ENCODE data around the gene TTLL9. TPM values are rescaled to one million over a fixed set of nuclear protein-coding genes. Genes with fewer than 3 reads are reported as not detected.
"Not testable (repeated sequence)": the region's sequence is repeated elsewhere in the genome, so short reads cannot be mapped to it uniquely, and the experiment has no call there.

TTLL9 gene
- total RNA-seq, 1 donor from 2014 or later: 2.4 TPM

- TF ChIP-seq, protein P1, sequence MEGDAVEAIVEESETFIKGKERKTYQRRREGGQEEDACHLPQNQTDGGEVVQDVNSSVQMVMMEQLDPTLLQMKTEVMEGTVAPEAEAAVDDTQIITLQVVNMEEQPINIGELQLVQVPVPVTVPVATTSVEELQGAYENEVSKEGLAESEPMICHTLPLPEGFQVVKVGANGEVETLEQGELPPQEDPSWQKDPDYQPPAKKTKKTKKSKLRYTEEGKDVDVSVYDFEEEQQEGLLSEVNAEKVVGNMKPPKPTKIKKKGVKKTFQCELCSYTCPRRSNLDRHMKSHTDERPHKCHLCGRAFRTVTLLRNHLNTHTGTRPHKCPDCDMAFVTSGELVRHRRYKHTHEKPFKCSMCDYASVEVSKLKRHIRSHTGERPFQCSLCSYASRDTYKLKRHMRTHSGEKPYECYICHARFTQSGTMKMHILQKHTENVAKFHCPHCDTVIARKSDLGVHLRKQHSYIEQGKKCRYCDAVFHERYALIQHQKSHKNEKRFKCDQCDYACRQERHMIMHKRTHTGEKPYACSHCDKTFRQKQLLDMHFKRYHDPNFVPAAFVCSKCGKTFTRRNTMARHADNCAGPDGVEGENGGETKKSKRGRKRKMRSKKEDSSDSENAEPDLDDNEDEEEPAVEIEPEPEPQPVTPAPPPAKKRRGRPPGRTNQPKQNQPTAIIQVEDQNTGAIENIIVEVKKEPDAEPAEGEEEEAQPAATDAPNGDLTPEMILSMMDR (IDR thresholded peaks at IDR 0.05; ENCODE audit: unreplicated experiment): no peak
- H3K4me1 Mint-ChIP-seq (ENCODE audit: low read depth): peaks cover 2% of the 10 kb centered on the region
- H3K27me3 Mint-ChIP-seq: peaks cover 26% of the 10 kb centered on the region
- no peak overlapping the region for H3K4me3 Mint-ChIP-seq (ENCODE audit: low read depth)
- H3K27ac Mint-ChIP-seq: no peak overlapping the region
- H3K9me3 Mint-ChIP-seq (ENCODE audit: low read depth): no peaks in the 10 kb centered on the region
- no peak for DNase-seq (ENCODE audit: low spot score, unreplicated experiment)
- H3K36me3 Mint-ChIP-seq (ENCODE audit: insufficient read depth): no peaks in the 10 kb centered on the region
Measured at GRCh38 chr20:31924561-31924960, 54.1 kb downstream of the TTLL9 start.

- peaks cover 2% of the 10 kb centered on the region for H3K4me1 Mint-ChIP-seq (ENCODE audit: low read depth)
- H3K27ac Mint-ChIP-seq: no peak overlapping the region
- DNase-seq (ENCODE audit: low spot score, unreplicated experiment): no peak
- H3K4me3 Mint-ChIP-seq (ENCODE audit: low read depth): no peak overlapping the region
- TF ChIP-seq, protein P1 (IDR thresholded peaks at IDR 0.05; ENCODE audit: unreplicated experiment): no peak
- no peaks in the 10 kb centered on the region for H3K36me3 Mint-ChIP-seq (ENCODE audit: insufficient read depth)
- no peaks in the 10 kb centered on the region for H3K9me3 Mint-ChIP-seq (ENCODE audit: low read depth)
- H3K27me3 Mint-ChIP-seq: peaks cover 24% of the 10 kb centered on the region
Measured at GRCh38 chr20:31925631-31926030, 55.2 kb downstream of the TTLL9 start.

- Mint-ChIP-seq H3K27me3 (peaks cover 31% of the 10 kb centered on the region), H3K4me3 (ENCODE audit: low read depth) (no peak overlapping the region), H3K36me3 (ENCODE audit: insufficient read depth) (no peaks in the 10 kb centered on the region), H3K27ac (no peak overlapping the region), H3K9me3 (ENCODE audit: low read depth) (no peaks in the 10 kb centered on the region), H3K4me1 (ENCODE audit: low read depth) (peaks cover 2% of the 10 kb centered on the region)
- TF ChIP-seq, protein P1 (IDR thresholded peaks at IDR 0.05; ENCODE audit: unreplicated experiment): no peak
- no peak for DNase-seq (ENCODE audit: low spot score, unreplicated experiment)
Measured at GRCh38 chr20:31926493-31926892, 56.1 kb downstream of the TTLL9 start.

- Mint-ChIP-seq H3K4me1 (ENCODE audit: low read depth) (peaks cover 2% of the 10 kb centered on the region), H3K27ac (no peak overlapping the region), H3K4me3 (ENCODE audit: low read depth) (no peak overlapping the region), H3K9me3 (ENCODE audit: low read depth) (no peaks in the 10 kb centered on the region), H3K36me3 (ENCODE audit: insufficient read depth) (no peaks in the 10 kb centered on the region), H3K27me3 (peaks cover 33% of the 10 kb centered on the region)
- TF ChIP-seq, protein P1 (IDR thresholded peaks at IDR 0.05; ENCODE audit: unreplicated experiment): no peak
- no peak for DNase-seq (ENCODE audit: low spot score, unreplicated experiment)
Measured at GRCh38 chr20:31927627-31928159, 57.3 kb downstream of the TTLL9 start.

DNA sequence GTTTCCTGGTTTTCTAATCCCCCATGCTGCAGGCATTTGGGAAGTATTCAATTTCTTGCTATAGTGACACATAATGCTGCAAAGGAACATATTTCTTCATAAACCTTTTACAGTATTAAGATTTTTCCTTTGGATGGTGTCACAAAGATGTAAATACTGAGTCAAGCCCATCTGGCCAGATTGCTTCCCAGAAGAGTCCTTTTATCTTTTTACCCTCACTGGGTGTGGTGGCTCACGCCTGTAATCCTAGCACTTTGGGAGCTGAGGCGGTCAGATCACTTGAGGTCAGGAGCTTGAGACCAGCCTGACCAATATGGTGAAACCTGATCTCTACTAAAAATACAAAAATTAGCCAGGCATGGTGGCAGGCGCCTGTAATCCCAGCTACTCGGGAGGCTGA lies 59.2 kb downstream of the TTLL9 start:
- DNase-seq (ENCODE audit: low spot score, unreplicated experiment); H3K27ac Mint-ChIP-seq; H3K4me3 Mint-ChIP-seq (ENCODE audit: low read depth); H3K9me3 Mint-ChIP-seq (ENCODE audit: low read depth); H3K4me1 Mint-ChIP-seq (ENCODE audit: low read depth); H3K36me3 Mint-ChIP-seq (ENCODE audit: insufficient read depth): not testable (repeated sequence)
- peaks cover 22% of the 10 kb centered on the region for H3K27me3 Mint-ChIP-seq

DNA sequence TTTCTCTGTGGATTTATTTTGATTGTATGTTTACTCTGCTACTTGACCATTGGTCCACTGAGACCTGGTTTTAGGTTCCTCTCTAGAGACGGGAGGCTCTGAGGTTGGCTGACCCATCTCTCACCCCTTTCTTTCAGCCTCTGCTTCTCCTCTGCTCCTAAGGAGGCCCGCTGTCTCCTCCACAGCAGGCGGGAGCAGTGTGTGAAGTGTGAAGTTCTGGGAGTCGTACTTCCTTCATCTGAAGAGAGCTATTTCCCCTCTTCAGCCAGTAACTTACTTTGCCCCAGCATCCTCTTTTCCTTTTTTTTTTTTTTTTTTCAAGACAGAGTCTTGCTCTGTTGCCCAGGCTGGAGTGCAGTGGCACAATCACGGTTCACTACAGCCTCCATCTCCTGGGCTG lies 60.3 kb downstream of the TTLL9 start:
- no peak overlapping the region for H3K4me3 Mint-ChIP-seq (ENCODE audit: low read depth)
- no peak overlapping the region for H3K27ac Mint-ChIP-seq
- no peak for DNase-seq (ENCODE audit: low spot score, unreplicated experiment)
- H3K9me3 Mint-ChIP-seq (ENCODE audit: low read depth): no peaks in the 10 kb centered on the region
- peaks cover 16% of the 10 kb centered on the region for H3K27me3 Mint-ChIP-seq
- TF ChIP-seq, protein P1 (IDR thresholded peaks at IDR 0.05; ENCODE audit: unreplicated experiment): no peak
- peaks cover 2% of the 10 kb centered on the region for H3K4me1 Mint-ChIP-seq (ENCODE audit: low read depth)
- H3K36me3 Mint-ChIP-seq (ENCODE audit: insufficient read depth): no peaks in the 10 kb centered on the region
